OCI-LY1 (cell line): Measurements from ENCODE around the gene FTO.

Source experiments
- H2AFZ ChIP-seq: fragments of 200-600 bp; sonication (generic), shearing (Covaris generic); 2 replicates; pipeline ENCODE4 v1.6.0; 2014; ENCODE audit warnings: antibody characterized with exemption, mild to moderate bottlenecking, low read length
- H3F3A ChIP-seq: fragments of 200-600 bp; sonication (generic), shearing (Covaris generic); 2 replicates; pipeline ENCODE4 v1.6.0; 2014; ENCODE audit warnings: mild to moderate bottlenecking, antibody characterized with exemption, low read length, moderate library complexity; ENCODE audit not compliant: insufficient read depth
- H3K27ac ChIP-seq: fragments of 200-600 bp; sonication (generic); 2 replicates; pipeline ENCODE4 v1.5.1; 2014; ENCODE audit warnings: low read length, mixed run types, mild to moderate bottlenecking, low read depth; ENCODE audit not compliant: poor library complexity, severe bottlenecking
- H3K27me3 ChIP-seq: fragments of 200-600 bp; sonication (generic); 2 replicates; pipeline ENCODE4 v1.6.0; 2014; ENCODE audit warnings: antibody characterized with exemption, mild to moderate bottlenecking, low read length, moderate library complexity; ENCODE audit not compliant: insufficient read depth
- H3K36me3 ChIP-seq: fragments of 200-600 bp; sonication (generic); 2 replicates; pipeline ENCODE4 v1.6.1; 2014; ENCODE audit warnings: mild to moderate bottlenecking, antibody characterized with exemption, low read length, moderate library complexity, mixed read lengths; ENCODE audit not compliant: insufficient read depth
- H3K4me1 ChIP-seq: fragments of 200-600 bp; sonication (generic); 2 replicates; pipeline ENCODE4 v1.5.1; 2014; ENCODE audit warnings: mild to moderate bottlenecking, low read length, moderate library complexity; ENCODE audit not compliant: insufficient read depth, severe bottlenecking
- H3K4me2 ChIP-seq: fragments of 200-600 bp; sonication (generic), shearing (Covaris generic); 2 replicates; pipeline ENCODE4 v1.6.1; 2014; ENCODE audit warnings: low read length
- H3K4me3 ChIP-seq: fragments of 200-600 bp; sonication (generic); 2 replicates; pipeline ENCODE4 v1.5.1; 2014; ENCODE audit warnings: low read length, low read depth, mild to moderate bottlenecking, mixed read lengths; ENCODE audit not compliant: poor library complexity, severe bottlenecking
- H3K79me2 ChIP-seq: fragments of 200-600 bp; shearing (Covaris generic); 2 replicates; pipeline ENCODE4 v1.6.1; 2016; ENCODE audit warnings: mixed run types, low read length, mixed read lengths; ENCODE audit not compliant: insufficient read depth
- H3K9ac ChIP-seq: fragments of 200-600 bp; sonication (generic), shearing (Covaris generic); 2 replicates; pipeline ENCODE4 v1.6.1; 2014; ENCODE audit warnings: mild to moderate bottlenecking, low read length, mixed read lengths
- H3K9me2 ChIP-seq: fragments of 200-600 bp; sonication (generic), shearing (Covaris generic); 2 replicates; pipeline ENCODE4 v1.6.1; 2014; ENCODE audit warnings: low read depth, mild to moderate bottlenecking, low read length, mixed read lengths
- H3K9me3 ChIP-seq: fragments of 200-600 bp; shearing (Covaris generic); 2 replicates; pipeline ENCODE4 v1.6.1; 2014; ENCODE audit warnings: low read length, mixed read lengths
- H4K20me1 ChIP-seq: fragments of 200-600 bp; sonication (generic), shearing (Covaris generic); 2 replicates; pipeline ENCODE4 v1.6.0; 2016; ENCODE audit warnings: mild to moderate bottlenecking, low read length; ENCODE audit not compliant: insufficient read depth
- CTCF ChIP-seq: fragments of 200-600 bp; sonication (generic), shearing (Covaris generic); IDR thresholded peaks from 2 replicates; pipeline ENCODE4 v1.5.1; 2017; ENCODE audit warnings: mild to moderate bottlenecking, antibody characterized with exemption, low read length, moderate library complexity, mixed read lengths
- EZH2 ChIP-seq: fragments of 200-600 bp; sonication (generic), shearing (Covaris generic); IDR thresholded peaks from 2 replicates; pipeline ENCODE4 v1.8.0; 2017; ENCODE audit warnings: borderline replicate concordance, mixed run types, mild to moderate bottlenecking, antibody characterized with exemption, low read length, moderate library complexity, mixed read lengths

The FTO gene

GRCh38 chr16:54128629-54129234, 424.8 kb downstream of the FTO start:
- no peak overlapping the region for H3K4me2 ChIP-seq
- H3K36me3 ChIP-seq: no peaks in the 10 kb centered on the region
- H3K9me2 ChIP-seq: no peaks in the 10 kb centered on the region
- no peaks in the 10 kb centered on the region for H3K79me2 ChIP-seq
- H3F3A ChIP-seq: no peaks in the 10 kb centered on the region
- no peak overlapping the region for H3K9ac ChIP-seq
- no peaks in the 10 kb centered on the region for H3K4me1 ChIP-seq
- no peaks in the 10 kb centered on the region for H3K27me3 ChIP-seq
- no peak overlapping the region for H3K4me3 ChIP-seq
- no peak overlapping the region for H3K27ac ChIP-seq
- H2AFZ ChIP-seq: no peak overlapping the region
- no peak for TF ChIP-seq CTCF
- no peak for TF ChIP-seq EZH2
- H4K20me1 ChIP-seq: no peaks in the 10 kb centered on the region
- no peaks in the 10 kb centered on the region for H3K9me3 ChIP-seq

- Histone ChIP-seq H3F3A (no peaks in the 10 kb centered on the region), H3K4me3 (no peak overlapping the region), H3K36me3 (no peaks in the 10 kb centered on the region), H2AFZ (no peak overlapping the region), H3K9me3 (no peaks in the 10 kb centered on the region), H3K27me3 (no peaks in the 10 kb centered on the region), H3K9ac (no peak overlapping the region), H4K20me1 (no peaks in the 10 kb centered on the region), H3K9me2 (no peaks in the 10 kb centered on the region), H3K27ac (no peak overlapping the region), H3K4me2 (no peak overlapping the region), H3K79me2 (no peaks in the 10 kb centered on the region), H3K4me1 (no peaks in the 10 kb centered on the region)
- TF ChIP-seq EZH2: no peak
These were observed 425.9 kb downstream of the FTO start for GRCh38 chr16:54129810-54130209.

DNA sequence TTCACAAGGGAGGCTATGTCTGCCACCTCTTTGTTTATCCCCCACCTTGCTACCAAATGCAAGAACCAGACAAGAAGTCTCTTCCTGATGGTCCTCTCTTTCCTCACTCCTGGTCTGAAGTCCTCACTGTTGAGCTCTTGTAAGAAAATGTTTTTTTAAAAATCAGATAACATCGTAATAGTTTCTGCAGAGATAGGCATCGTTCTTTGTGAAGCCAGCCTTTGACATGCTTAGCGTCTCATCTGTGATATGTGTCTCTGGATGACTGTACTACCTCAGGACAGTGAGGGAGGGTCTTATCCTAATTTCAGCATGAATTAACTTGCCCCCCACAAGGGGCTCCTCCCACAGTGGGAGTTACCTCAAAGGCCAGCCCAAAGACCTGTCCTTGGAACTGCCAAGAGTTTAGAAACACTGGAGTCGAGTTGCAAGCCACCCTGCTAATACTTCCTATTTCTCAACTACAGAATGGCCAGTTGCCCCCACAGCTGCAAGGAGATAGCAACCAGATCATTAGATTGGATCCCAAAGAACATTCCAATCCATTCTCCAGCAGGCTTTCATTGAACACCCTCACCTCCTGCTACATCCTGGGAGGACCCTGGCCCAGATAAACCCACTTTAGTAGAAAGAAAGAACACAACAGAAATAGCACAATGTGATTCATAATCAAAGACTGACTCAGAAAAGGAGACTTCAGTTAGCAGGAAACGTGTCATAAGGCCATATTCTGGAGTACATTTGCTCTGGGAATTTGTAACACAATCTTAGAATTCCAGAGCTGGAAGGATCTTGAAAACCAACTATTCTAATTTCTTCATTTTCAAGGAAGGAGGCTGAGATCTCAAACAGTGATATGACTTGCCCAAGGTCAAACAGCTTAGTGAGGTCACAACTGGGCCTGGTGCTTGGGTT, 431.7 kb downstream of the FTO start:
- Histone ChIP-seq H3K9ac (no peak overlapping the region), H3K36me3 (no peaks in the 10 kb centered on the region), H3K27me3 (no peaks in the 10 kb centered on the region; the same call in 1 of the 2 replicates), H3K9me3 (no peaks in the 10 kb centered on the region), H3K27ac (no peak overlapping the region), H3K4me1 (no peaks in the 10 kb centered on the region), H4K20me1 (no peaks in the 10 kb centered on the region), H3K79me2 (no peaks in the 10 kb centered on the region), H3F3A (no peaks in the 10 kb centered on the region), H2AFZ (no peak overlapping the region), H3K4me2 (no peak overlapping the region), H3K9me2 (no peaks in the 10 kb centered on the region), H3K4me3 (no peak overlapping the region)
- TF ChIP-seq CTCF: no peak
